ENCODE measurements around the gene STIM2. TPM values are rescaled to one million over a fixed set of nuclear protein-coding genes. Genes with fewer than 3 reads are reported as not detected.

The STIM2 gene
- total and polyA plus RNA-seq, 2 donors (not counting 1 experiment from before 2014, with no cell fraction given), result 19.0 to 33.0 TPM

GRCh38 chr4:26945794-26946193, 85.2 kb downstream of the STIM2 start:
- H3K9ac ChIP-seq (ENCODE audit: insufficient read depth, low read length), result no peak overlapping the region
- H3K4me2 ChIP-seq (ENCODE audit: extremely low read depth, insufficient read depth, low read length), result no peak overlapping the region
- H3K4me3 ChIP-seq (replicated peaks in 1 of 4; ENCODE audit: control extremely low read depth in 1 of 4, insufficient read depth in 1 of 4, low read depth in 3 of 4, low read length in 4 of 4), result no peak overlapping the region
- no peaks in the 10 kb centered on the region for H3K9me3 ChIP-seq (ENCODE audit: control insufficient read depth, insufficient read depth, low read depth, low read length)
- H3K79me2 ChIP-seq (ENCODE audit: control insufficient read depth, insufficient read depth, low read length), result peaks cover 1% of the 10 kb centered on the region
- DNase-seq (ENCODE audit: low read depth in 2 of 2), result no peak
- H2AFZ ChIP-seq (ENCODE audit: low read length), result no peak overlapping the region
- no peak for TF ChIP-seq EZH2 (IDR thresholded peaks at IDR 0.05; ENCODE audit: low read length, missing control alignments)
- TF ChIP-seq CTCF (conservative IDR thresholded peaks at IDR 0.05 in 1 of 2, IDR thresholded peaks at IDR 0.05 in 1 of 2; ENCODE audit: low read depth in 1 of 2, low read length in 2 of 2), result no peak
- H4K20me1 ChIP-seq (ENCODE audit: control insufficient read depth, extremely low read depth, insufficient read depth, low read length), result no peaks in the 10 kb centered on the region
- H3K36me3 ChIP-seq (ENCODE audit: control insufficient read depth, insufficient read depth, low read length), result no peaks in the 10 kb centered on the region
- no peaks in the 10 kb centered on the region for H3K27me3 ChIP-seq (ENCODE audit: control insufficient read depth, insufficient read depth, low read length)
- no peak overlapping the region for H3K27ac ChIP-seq (ENCODE audit: insufficient read depth, low read length)
- H3K4me1 ChIP-seq (ENCODE audit: control insufficient read depth, extremely low read depth, insufficient read depth, low read length), result no peaks in the 10 kb centered on the region

- DNase-seq (ENCODE audit: low read depth in 2 of 2), result no peak
- TF ChIP-seq CTCF (conservative IDR thresholded peaks at IDR 0.05 in 1 of 2, IDR thresholded peaks at IDR 0.05 in 1 of 2; ENCODE audit: low read depth in 1 of 2, low read length in 2 of 2) (no peak), EZH2 (IDR thresholded peaks at IDR 0.05; ENCODE audit: low read length, missing control alignments) (no peak)
- Histone ChIP-seq H3K9me3 (ENCODE audit: control insufficient read depth, insufficient read depth, low read depth, low read length) (no peaks in the 10 kb centered on the region), H3K27ac (ENCODE audit: insufficient read depth, low read length) (no peak overlapping the region), H3K4me1 (ENCODE audit: control insufficient read depth, extremely low read depth, insufficient read depth, low read length) (no peaks in the 10 kb centered on the region), H3K9ac (ENCODE audit: insufficient read depth, low read length) (no peak overlapping the region), H3K4me3 (replicated peaks in 1 of 4; ENCODE audit: control extremely low read depth in 1 of 4, insufficient read depth in 1 of 4, low read depth in 3 of 4, low read length in 4 of 4) (no peak overlapping the region), H3K27me3 (ENCODE audit: control insufficient read depth, insufficient read depth, low read length) (no peaks in the 10 kb centered on the region), H2AFZ (ENCODE audit: low read length) (no peak overlapping the region), H3K36me3 (ENCODE audit: control insufficient read depth, insufficient read depth, low read length) (no peaks in the 10 kb centered on the region), H3K4me2 (ENCODE audit: extremely low read depth, insufficient read depth, low read length) (no peak overlapping the region), H4K20me1 (ENCODE audit: control insufficient read depth, extremely low read depth, insufficient read depth, low read length) (no peaks in the 10 kb centered on the region), H3K79me2 (ENCODE audit: control insufficient read depth, insufficient read depth, low read length) (peaks cover 1% of the 10 kb centered on the region)
Observed at GRCh38 chr4:26947318-26947717, 86.7 kb downstream of the STIM2 start.

- Histone ChIP-seq H3K27me3 (ENCODE audit: control insufficient read depth, insufficient read depth, low read length) (no peaks in the 10 kb centered on the region), H3K27ac (ENCODE audit: insufficient read depth, low read length) (no peak overlapping the region), H3K79me2 (ENCODE audit: control insufficient read depth, insufficient read depth, low read length) (peaks cover 1% of the 10 kb centered on the region), H3K9me3 (ENCODE audit: control insufficient read depth, insufficient read depth, low read depth, low read length) (no peaks in the 10 kb centered on the region), H3K4me2 (ENCODE audit: extremely low read depth, insufficient read depth, low read length) (no peak overlapping the region), H3K36me3 (ENCODE audit: control insufficient read depth, insufficient read depth, low read length) (no peaks in the 10 kb centered on the region), H3K4me3 (replicated peaks in 1 of 4; ENCODE audit: control extremely low read depth in 1 of 4, insufficient read depth in 1 of 4, low read depth in 3 of 4, low read length in 4 of 4) (no peak overlapping the region), H4K20me1 (ENCODE audit: control insufficient read depth, extremely low read depth, insufficient read depth, low read length) (no peaks in the 10 kb centered on the region), H3K9ac (ENCODE audit: insufficient read depth, low read length) (no peak overlapping the region), H2AFZ (ENCODE audit: low read length) (no peak overlapping the region), H3K4me1 (ENCODE audit: control insufficient read depth, extremely low read depth, insufficient read depth, low read length) (no peaks in the 10 kb centered on the region)
- TF ChIP-seq CTCF (conservative IDR thresholded peaks at IDR 0.05 in 1 of 2, IDR thresholded peaks at IDR 0.05 in 1 of 2; ENCODE audit: low read depth in 1 of 2, low read length in 2 of 2) (no peak), EZH2 (IDR thresholded peaks at IDR 0.05; ENCODE audit: low read length, missing control alignments) (no peak)
- no peak for DNase-seq (ENCODE audit: low read depth in 2 of 2)
Observed at GRCh38 chr4:26950446-26950845, 89.8 kb downstream of the STIM2 start.
